SH-SY5Y (cell line): ENCODE data around the gene TTC23L.

Source experiments
- GATA2 ChIP-seq: IDR thresholded peaks from 2 replicates; pipeline ENCODE4 v1.6.1; 2011; ENCODE audit warnings: mild to moderate bottlenecking, low read depth, low read length
- GATA3 ChIP-seq: IDR thresholded peaks from 2 replicates; pipeline ENCODE4 v1.6.1; 2011; ENCODE audit warnings: low read depth, mild to moderate bottlenecking, low read length, moderate library complexity

GRCh38 chr5:34899066-34899465 lies 60.1 kb downstream of the TTC23L start:
- TF ChIP-seq GATA2 (no peak), GATA3 (no peak)
